Measurements from ENCODE around the gene TET3.

The TET3 gene

DNA sequence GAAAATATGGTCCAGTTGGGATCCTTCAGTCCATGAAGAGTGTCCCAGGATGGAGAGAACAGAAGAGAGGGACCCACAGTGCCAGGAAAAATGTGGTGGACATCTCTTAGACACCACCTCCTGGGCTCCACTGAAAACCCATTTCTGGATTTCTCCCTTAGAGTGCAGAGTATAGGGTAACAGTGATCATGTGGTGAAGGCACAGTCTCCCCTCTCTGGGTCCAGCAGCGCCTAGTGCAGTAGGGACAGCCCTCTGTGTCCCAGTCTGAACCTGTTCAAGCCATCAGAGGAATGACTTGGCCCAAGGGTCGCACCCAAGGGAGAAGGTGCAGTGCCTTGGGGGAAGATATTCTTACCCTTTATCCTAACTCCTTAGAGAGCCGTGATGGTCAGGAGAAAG is 30.1 kb downstream of the TET3 start:
- ATAC-seq: no peak
- Mint-ChIP-seq H3K4me3 (no peak overlapping the region), H3K9me3 (no peaks in the 10 kb centered on the region), H3K27ac (no peak overlapping the region), H3K36me3 (ENCODE audit: low read depth) (peaks cover 2% of the 10 kb centered on the region), H3K4me1 (peaks cover 16% of the 10 kb centered on the region), H3K27me3 (no peaks in the 10 kb centered on the region)
- no peak for DNase-seq

GRCh38 chr2:74017223-74017622 is 32.5 kb downstream of the TET3 start:
- H3K36me3 Mint-ChIP-seq (ENCODE audit: low read depth): no peaks in the 10 kb centered on the region
- H3K4me1 Mint-ChIP-seq: peaks cover 31% of the 10 kb centered on the region
- H3K27ac Mint-ChIP-seq: no peak overlapping the region
- H3K27me3 Mint-ChIP-seq: no peaks in the 10 kb centered on the region
- H3K4me3 Mint-ChIP-seq: no peak overlapping the region
- DNase-seq: no peak
- ATAC-seq: peak; percentile 13
- no peaks in the 10 kb centered on the region for H3K9me3 Mint-ChIP-seq

DNA sequence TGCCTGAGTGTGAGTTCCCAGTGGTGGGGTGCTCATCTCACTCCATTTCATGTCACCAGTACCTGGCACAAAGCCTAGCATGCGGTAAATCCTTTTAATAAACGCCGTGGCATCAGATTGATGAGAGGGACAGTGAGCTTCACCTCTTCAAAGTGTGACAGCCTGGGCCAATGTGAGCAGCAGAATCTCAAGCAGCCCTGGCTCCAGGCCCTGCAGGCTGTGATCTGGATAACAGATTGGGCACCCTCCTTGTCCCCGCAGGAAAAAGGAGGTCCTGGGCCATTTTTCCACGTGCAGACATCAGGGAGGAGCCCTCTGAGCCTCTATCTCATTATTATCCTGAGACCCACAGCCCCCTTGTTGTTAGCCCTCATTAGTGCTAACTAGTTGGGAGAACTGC is 34.8 kb downstream of the TET3 start:
- DNase-seq (no peak), ATAC-seq (no peak)
- no peak overlapping the region for H3K4me3 Mint-ChIP-seq
- no peaks in the 10 kb centered on the region for H3K36me3 Mint-ChIP-seq (ENCODE audit: low read depth)
- H3K9me3 Mint-ChIP-seq: no peaks in the 10 kb centered on the region
- H3K27ac Mint-ChIP-seq: no peak overlapping the region
- no peaks in the 10 kb centered on the region for H3K27me3 Mint-ChIP-seq
- peaks cover 43% of the 10 kb centered on the region for H3K4me1 Mint-ChIP-seq

GRCh38 chr2:74020702-74021406 is 36.1 kb downstream of the TET3 start:
- Mint-ChIP-seq H3K9me3 (no peaks in the 10 kb centered on the region), H3K36me3 (ENCODE audit: low read depth) (no peaks in the 10 kb centered on the region), H3K4me3 (no peak overlapping the region), H3K27ac (no peak overlapping the region), H3K4me1 (peaks cover 53% of the 10 kb centered on the region), H3K27me3 (no peaks in the 10 kb centered on the region)
- no peak for DNase-seq
- peak; percentile 42 for ATAC-seq

DNA sequence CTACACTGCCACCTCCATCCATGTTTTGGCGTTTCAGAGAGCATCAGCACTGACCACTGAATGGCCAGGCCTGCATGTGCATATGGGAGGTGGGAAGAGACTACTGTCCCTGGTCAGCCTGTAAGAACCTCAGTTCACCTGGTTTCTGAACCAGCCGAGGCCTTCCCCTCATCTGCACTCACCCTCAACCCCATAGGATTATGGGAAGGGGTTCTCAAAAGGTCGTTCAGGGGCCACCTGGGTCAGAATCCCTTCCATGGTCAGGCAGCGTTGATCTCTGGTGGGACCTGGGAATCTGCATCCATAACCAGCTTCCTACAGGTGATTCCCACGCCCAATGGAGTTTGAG is 36.7 kb downstream of the TET3 start:
- Mint-ChIP-seq H3K9me3 (no peaks in the 10 kb centered on the region), H3K4me3 (no peak overlapping the region), H3K36me3 (ENCODE audit: low read depth) (no peaks in the 10 kb centered on the region), H3K4me1 (peaks cover 57% of the 10 kb centered on the region), H3K27ac (peak overlapping the region; percentile 8), H3K27me3 (no peaks in the 10 kb centered on the region)
- ATAC-seq (no peak), DNase-seq (no peak)

DNA sequence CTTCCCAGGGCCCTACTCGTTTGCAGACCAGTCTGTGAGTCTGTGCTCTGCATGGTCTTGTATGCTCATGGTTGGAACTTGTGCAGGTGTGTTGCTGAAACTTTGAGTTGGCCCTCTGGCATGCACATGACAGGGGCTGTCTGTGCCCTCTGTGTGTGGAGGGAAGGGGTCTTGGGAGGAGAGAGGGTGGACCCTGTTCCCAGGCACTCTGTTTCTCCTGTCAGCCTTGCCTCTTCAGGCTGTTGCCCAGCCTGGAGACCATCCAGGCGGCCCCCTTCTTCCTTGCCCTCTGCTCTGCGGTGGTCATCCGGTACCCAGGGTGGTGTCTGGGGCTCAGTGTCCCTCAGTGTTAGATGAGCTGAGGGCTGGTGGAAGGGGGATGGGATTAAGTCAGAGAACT is 39.5 kb downstream of the TET3 start:
- Mint-ChIP-seq H3K4me1 (peaks cover 69% of the 10 kb centered on the region), H3K27me3 (no peaks in the 10 kb centered on the region)

GRCh38 chr2:74025971-74026612 is 41.4 kb downstream of the TET3 start:
- peak; percentile 26 for DNase-seq
- H3K4me1 Mint-ChIP-seq: peaks cover 78% of the 10 kb centered on the region
- no peak for ATAC-seq

More for the DNA sequence above, 39.5 kb downstream of the TET3 start:
- Mint-ChIP-seq H3K27ac (no peak overlapping the region), H3K9me3 (no peaks in the 10 kb centered on the region), H3K4me3 (no peak overlapping the region), H3K36me3 (ENCODE audit: low read depth) (peaks cover 15% of the 10 kb centered on the region)
- DNase-seq: no peak
- ATAC-seq: no peak

DNA sequence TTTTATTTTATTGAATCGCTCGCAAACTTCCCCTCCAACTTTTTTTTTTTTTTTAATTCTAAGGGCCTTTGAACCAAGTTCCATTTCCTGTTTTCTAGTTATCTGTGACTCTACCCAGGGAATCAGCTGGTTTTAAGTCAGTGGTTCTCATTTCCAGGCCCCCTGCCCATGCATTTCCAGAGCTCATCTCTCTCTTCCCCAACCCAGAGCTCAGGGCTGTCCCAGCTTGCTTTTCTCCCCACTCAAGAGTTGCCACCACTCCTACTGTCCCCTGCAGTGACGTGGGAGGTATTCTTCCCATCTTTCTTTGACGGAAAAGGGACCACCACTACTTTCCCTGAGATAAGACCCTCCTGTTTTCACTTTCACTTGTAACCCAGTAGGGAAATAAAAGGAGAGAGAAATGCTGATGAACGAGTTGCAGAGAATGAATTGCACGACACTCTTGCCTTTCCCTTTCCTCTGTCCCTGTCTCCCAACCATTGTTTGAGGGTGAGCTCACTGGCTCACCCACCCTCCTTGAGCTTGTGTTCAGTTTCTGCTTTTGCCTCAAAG is 42.1 kb downstream of the TET3 start:
- Mint-ChIP-seq H3K9me3 (no peaks in the 10 kb centered on the region), H3K36me3 (ENCODE audit: low read depth) (peaks cover 15% of the 10 kb centered on the region), H3K27me3 (no peaks in the 10 kb centered on the region), H3K27ac (peak overlapping the region; percentile 7), H3K4me3 (peak overlapping the region; percentile 13), H3K4me1 (peaks cover 78% of the 10 kb centered on the region)
- ATAC-seq (no peak), DNase-seq (no peak)

More at GRCh38 chr2:74025971-74026612, 41.4 kb downstream of the TET3 start:
- H3K27ac Mint-ChIP-seq: peak overlapping the region; percentile 46
- no peak overlapping the region for H3K4me3 Mint-ChIP-seq
- H3K36me3 Mint-ChIP-seq (ENCODE audit: low read depth): peaks cover 15% of the 10 kb centered on the region
- H3K27me3 Mint-ChIP-seq: no peaks in the 10 kb centered on the region
- H3K9me3 Mint-ChIP-seq: no peaks in the 10 kb centered on the region

DNA sequence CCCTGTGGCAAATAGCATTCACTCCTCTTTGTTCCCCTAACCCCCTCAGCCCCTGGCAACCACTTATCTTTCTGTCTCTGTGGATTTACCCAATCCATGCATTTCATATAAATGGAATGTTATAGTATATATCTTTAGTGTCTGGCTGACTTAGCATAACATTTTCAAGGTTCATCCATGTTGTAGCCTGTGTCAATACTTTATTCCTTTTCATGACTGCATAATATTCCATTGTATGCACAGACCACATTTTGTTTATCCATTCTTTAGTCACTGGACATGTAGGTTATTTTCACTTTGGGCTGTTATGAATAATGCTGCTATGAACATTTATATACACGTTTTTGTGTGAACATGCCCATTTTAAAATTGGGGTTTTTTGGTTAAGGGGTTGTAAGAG is 42.8 kb downstream of the TET3 start:
- ATAC-seq (no peak), DNase-seq (no peak)
- Mint-ChIP-seq H3K36me3 (ENCODE audit: low read depth) (peaks cover 15% of the 10 kb centered on the region), H3K4me3 (no peak overlapping the region), H3K27ac (no peak overlapping the region), H3K27me3 (no peaks in the 10 kb centered on the region), H3K4me1 (peaks cover 79% of the 10 kb centered on the region), H3K9me3 (no peaks in the 10 kb centered on the region)

GRCh38 chr2:74028290-74028689 is 43.6 kb downstream of the TET3 start:
- Mint-ChIP-seq H3K36me3 (ENCODE audit: low read depth) (peaks cover 15% of the 10 kb centered on the region), H3K9me3 (no peaks in the 10 kb centered on the region), H3K4me1 (peaks cover 86% of the 10 kb centered on the region), H3K4me3 (no peak overlapping the region), H3K27me3 (no peaks in the 10 kb centered on the region), H3K27ac (no peak overlapping the region)
- ATAC-seq (no peak), DNase-seq (no peak)

DNA sequence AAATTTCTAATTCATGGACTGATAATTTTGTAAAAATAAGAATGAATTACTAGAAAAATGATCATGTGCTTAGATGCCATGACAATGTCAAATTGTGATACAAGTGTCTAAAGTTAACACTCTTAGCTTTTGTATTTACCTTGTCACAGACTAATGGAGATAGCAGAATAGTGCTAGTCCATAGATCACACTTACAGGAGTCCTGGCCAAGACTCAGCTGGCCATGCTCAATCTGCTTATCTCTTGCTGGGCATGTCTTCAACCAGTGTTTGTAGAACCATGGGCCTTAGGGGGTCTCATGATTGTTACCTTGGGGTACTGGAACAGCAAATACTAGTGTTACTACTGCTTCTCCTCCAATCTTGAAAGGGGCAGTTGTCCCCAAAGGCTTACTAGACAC is 44.0 kb downstream of the TET3 start:
- H3K27ac Mint-ChIP-seq: no peak overlapping the region
- H3K9me3 Mint-ChIP-seq: no peaks in the 10 kb centered on the region
- peaks cover 15% of the 10 kb centered on the region for H3K36me3 Mint-ChIP-seq (ENCODE audit: low read depth)
- no peak for ATAC-seq
- H3K4me1 Mint-ChIP-seq: peaks cover 87% of the 10 kb centered on the region
- no peak for DNase-seq
- no peak overlapping the region for H3K4me3 Mint-ChIP-seq
- H3K27me3 Mint-ChIP-seq: no peaks in the 10 kb centered on the region

- H3K27me3 Mint-ChIP-seq: no peaks in the 10 kb centered on the region
- peak overlapping the region; percentile 24 for H3K27ac Mint-ChIP-seq
- H3K9me3 Mint-ChIP-seq: no peaks in the 10 kb centered on the region
- DNase-seq (no peak), ATAC-seq (no peak)
- H3K4me3 Mint-ChIP-seq: no peak overlapping the region
- H3K36me3 Mint-ChIP-seq (ENCODE audit: low read depth): peaks cover 18% of the 10 kb centered on the region
- H3K4me1 Mint-ChIP-seq: peaks cover 84% of the 10 kb centered on the region
Observed at GRCh38 chr2:74029714-74030397, 45.1 kb downstream of the TET3 start.

DNA sequence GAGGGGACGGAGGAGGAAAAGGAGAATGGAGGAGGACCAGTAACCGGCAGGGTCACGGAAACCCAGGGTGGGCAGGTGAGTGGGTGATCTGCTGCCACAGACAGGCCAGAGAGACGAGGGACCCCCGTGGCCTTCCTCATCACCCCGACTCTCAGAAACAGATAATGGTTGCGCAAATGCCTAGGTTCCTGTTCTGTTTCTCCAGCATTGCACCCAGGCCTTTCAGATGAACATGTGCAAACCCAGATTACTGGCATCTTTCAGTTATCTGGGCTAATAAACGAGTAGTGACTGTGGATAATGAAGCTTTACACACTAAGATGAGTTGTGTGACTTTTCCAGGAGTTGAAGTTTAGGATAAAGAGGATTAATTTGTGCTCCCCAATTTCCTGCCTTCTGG is 46.5 kb downstream of the TET3 start:
- no peaks in the 10 kb centered on the region for H3K27me3 Mint-ChIP-seq
- DNase-seq: no peak
- H3K36me3 Mint-ChIP-seq (ENCODE audit: low read depth): peaks cover 18% of the 10 kb centered on the region
- H3K4me3 Mint-ChIP-seq: peak overlapping the region; percentile 24
- ATAC-seq: no peak
- no peaks in the 10 kb centered on the region for H3K9me3 Mint-ChIP-seq
- H3K27ac Mint-ChIP-seq: peak overlapping the region; percentile 73
- peaks cover 86% of the 10 kb centered on the region for H3K4me1 Mint-ChIP-seq

- Mint-ChIP-seq H3K4me1 (peaks cover 86% of the 10 kb centered on the region), H3K27me3 (no peaks in the 10 kb centered on the region), H3K4me3 (peak overlapping the region; percentile 82), H3K27ac (peak overlapping the region; percentile 92), H3K36me3 (ENCODE audit: low read depth) (peaks cover 16% of the 10 kb centered on the region), H3K9me3 (no peaks in the 10 kb centered on the region)
- no peak for DNase-seq
- ATAC-seq: no peak
Observed at GRCh38 chr2:74031959-74032287, 47.2 kb downstream of the TET3 start.

GRCh38 chr2:74033375-74033774 is 48.7 kb downstream of the TET3 start:
- Mint-ChIP-seq H3K4me1 (peaks cover 92% of the 10 kb centered on the region), H3K27me3 (no peaks in the 10 kb centered on the region), H3K4me3 (peak overlapping the region; percentile 82), H3K27ac (peak overlapping the region; percentile 92), H3K9me3 (no peaks in the 10 kb centered on the region), H3K36me3 (ENCODE audit: low read depth) (peaks cover 4% of the 10 kb centered on the region)
- ATAC-seq: no peak
- no peak for DNase-seq

Data from activated naive CD8-positive, alpha-beta T cell treated with anti-CD3 and anti-CD28 coated beads, Interleukin-2, amount 50 U/mL, for 24 hours (primary cell).